ENCODE data around the gene CHST8.

CHST8 gene

DNA sequence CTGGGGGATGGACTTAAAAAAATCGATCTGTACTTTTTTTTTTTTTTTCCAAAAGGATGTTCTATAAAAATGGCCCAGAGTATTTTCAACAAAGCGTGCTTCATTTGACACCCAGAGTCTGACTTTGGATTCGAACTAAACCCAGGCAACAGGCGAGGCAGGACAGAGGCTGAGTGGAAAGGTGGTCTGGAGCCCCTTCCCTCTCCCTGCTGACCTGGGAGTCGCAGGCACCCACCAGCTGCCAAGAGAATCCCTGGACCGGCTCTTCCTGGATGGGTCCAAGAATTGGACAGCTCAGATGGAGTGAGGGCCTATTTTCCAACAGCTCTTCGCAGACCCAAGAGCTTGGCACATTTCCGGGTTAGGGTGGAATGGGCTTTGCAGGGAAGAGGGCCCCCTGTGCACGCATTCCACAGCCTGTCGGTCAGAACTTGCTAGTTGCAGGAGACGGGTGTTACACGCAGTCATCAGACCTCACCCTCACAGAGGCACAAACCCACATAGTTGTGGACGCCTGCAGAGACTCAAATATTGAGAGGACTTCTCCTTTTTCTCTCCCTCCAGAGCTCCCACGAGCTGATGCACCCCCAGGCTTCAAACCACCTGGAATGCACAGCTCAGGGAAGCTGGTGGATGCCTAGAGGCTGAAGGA is 190.1 kb downstream of the CHST8 start:
- in situ Hi-C loops (cut with HindIII; ENCODE audit: low pct_ligation_motif_present, low sequenced_read_pairs): no loop called here
- Histone ChIP-seq H3K27ac (no peak overlapping the region), H3K27me3 (replicated peaks) (no peaks in the 10 kb centered on the region), H3K4me3 (ENCODE audit: low read depth, low read length) (no peak overlapping the region), H3K36me3 (replicated peaks) (peaks cover 48% of the 10 kb centered on the region)
- no peak for DNase-seq
- TF ChIP-seq, protein P1, sequence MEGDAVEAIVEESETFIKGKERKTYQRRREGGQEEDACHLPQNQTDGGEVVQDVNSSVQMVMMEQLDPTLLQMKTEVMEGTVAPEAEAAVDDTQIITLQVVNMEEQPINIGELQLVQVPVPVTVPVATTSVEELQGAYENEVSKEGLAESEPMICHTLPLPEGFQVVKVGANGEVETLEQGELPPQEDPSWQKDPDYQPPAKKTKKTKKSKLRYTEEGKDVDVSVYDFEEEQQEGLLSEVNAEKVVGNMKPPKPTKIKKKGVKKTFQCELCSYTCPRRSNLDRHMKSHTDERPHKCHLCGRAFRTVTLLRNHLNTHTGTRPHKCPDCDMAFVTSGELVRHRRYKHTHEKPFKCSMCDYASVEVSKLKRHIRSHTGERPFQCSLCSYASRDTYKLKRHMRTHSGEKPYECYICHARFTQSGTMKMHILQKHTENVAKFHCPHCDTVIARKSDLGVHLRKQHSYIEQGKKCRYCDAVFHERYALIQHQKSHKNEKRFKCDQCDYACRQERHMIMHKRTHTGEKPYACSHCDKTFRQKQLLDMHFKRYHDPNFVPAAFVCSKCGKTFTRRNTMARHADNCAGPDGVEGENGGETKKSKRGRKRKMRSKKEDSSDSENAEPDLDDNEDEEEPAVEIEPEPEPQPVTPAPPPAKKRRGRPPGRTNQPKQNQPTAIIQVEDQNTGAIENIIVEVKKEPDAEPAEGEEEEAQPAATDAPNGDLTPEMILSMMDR (IDR thresholded peaks at IDR 0.05; ENCODE audit: low read depth, low read length, missing control alignments): no peak

DNA sequence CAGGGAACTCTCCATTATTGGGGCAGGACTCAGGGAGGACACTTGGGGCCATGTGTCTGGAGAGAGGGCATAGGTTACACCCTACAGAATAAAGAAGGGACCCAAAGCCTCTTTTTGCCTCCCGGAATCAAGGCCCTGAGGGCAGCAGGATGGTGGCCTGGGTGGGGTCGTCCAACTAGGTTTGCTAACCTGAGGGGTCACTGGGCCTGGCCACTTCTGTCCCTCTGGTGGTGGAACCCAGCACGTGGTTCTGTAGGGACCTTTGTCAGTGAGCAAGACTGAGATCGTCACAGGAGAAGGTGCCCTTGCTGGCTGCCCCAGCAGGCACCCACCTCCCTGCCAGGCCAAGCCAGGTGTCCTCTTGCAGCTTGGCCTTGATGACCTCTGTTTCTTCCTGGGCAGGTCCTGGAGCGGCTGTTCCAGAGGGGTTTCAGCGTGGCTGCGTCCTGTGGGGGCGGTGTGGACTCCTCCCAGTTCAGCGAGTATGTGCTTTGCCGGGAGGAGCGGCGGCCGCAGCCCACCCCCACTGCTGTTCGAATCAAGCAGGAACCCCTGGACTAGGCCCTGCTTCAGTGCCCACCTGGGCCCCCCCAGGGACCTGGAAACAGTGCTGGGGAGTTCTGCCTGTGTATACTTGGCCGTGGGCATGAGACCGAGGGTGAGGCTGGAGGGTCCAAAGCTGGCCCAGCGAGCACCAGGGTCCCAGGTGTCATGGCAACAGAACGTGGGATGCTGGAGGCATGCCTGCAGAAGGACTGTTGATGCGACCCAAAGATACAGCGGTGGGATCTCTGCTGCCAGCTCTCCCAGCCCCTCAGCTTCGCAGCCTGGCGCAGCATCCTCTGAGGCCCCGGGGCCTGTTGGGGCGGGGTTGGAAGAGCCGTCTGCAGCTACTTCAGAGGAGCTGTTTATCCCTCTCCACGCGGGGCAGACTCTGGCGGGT is 190.9 kb downstream of the CHST8 start:
- in situ Hi-C loops (cut with HindIII; ENCODE audit: low pct_ligation_motif_present, low sequenced_read_pairs): no loop called here
- TF ChIP-seq, protein P1 (IDR thresholded peaks at IDR 0.05; ENCODE audit: low read depth, low read length, missing control alignments): no peak

DNA sequence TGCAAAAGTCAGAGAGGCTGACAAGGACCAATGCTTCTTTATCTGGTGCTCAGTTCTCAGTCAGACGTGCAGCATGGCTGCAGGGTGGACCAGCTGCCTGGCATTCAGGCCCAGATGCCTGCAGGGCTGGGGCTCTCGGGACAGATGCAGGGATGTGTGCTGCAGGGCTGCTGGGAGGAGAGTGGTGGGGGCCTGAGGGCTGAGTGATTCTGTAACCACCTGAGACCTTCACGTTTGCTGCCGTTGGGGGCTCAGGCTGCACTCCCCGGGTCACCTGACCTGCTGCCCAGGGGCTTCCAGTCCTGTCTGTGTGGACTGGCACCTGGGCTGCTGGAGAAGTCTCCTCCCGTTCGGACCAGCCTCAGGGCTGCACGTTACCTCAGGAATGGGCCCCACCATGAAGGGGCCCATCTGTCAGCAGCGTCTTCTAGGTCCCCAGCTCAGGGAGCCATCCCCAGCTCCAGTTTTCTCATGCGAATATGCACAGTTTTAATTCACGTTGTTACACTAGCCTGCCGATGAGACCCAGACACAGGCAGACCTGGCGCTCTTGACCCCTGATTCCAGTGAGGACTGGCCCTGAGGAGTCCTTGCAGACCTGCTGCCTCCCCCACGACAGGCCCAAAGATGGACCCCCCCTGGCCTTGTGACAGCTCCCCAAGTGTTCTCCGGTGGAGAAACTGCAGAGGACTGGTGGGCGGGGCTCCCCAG is 191.8 kb downstream of the CHST8 start:
- in situ Hi-C loops (cut with HindIII; ENCODE audit: low pct_ligation_motif_present, low sequenced_read_pairs): no loop called here
- H3K4me3 ChIP-seq (ENCODE audit: low read depth, low read length): no peak overlapping the region
- DNase-seq: no peak
- TF ChIP-seq, protein P1 (IDR thresholded peaks at IDR 0.05; ENCODE audit: low read depth, low read length, missing control alignments): no peak
- peaks cover 33% of the 10 kb centered on the region for H3K36me3 ChIP-seq (replicated peaks)
- H3K27ac ChIP-seq: no peak overlapping the region
- no peaks in the 10 kb centered on the region for H3K27me3 ChIP-seq (replicated peaks)

More for the DNA sequence above, 190.9 kb downstream of the CHST8 start:
- no peak for DNase-seq
- peaks cover 40% of the 10 kb centered on the region for H3K36me3 ChIP-seq (replicated peaks)
- H3K4me3 ChIP-seq (ENCODE audit: low read depth, low read length): no peak overlapping the region
- H3K27ac ChIP-seq: no peak overlapping the region
- no peaks in the 10 kb centered on the region for H3K27me3 ChIP-seq (replicated peaks)

GRCh38 chr19:33814181-33815165 is 192.7 kb downstream of the CHST8 start:
- no peak overlapping the region for H3K27ac ChIP-seq
- no peak overlapping the region for H3K4me3 ChIP-seq (ENCODE audit: low read depth, low read length)
- in situ Hi-C loops (cut with HindIII; ENCODE audit: low pct_ligation_motif_present, low sequenced_read_pairs): no loop called here
- no peak for DNase-seq
- peaks cover 25% of the 10 kb centered on the region for H3K36me3 ChIP-seq (replicated peaks)
- H3K27me3 ChIP-seq (replicated peaks): no peaks in the 10 kb centered on the region
- TF ChIP-seq, protein P1 (IDR thresholded peaks at IDR 0.05; ENCODE audit: low read depth, low read length, missing control alignments): no peak
